ENCODE data around the gene ATOX1.

- TF ChIP-seq CTCF (IDR thresholded peaks at IDR 0.05) (no peak), REST (IDR thresholded peaks at IDR 0.05; ENCODE audit: insufficient read depth in 1 of 2, low read depth in 2 of 2, low read length in 1 of 2) (no peak), POLR2AphosphoS5 (IDR thresholded peaks at IDR 0.05; ENCODE audit: low read depth, low read length) (no peak), TCF7L2 (IDR thresholded peaks at IDR 0.05; ENCODE audit: low read depth, low read length) (no peak), SIN3A (IDR thresholded peaks at IDR 0.05; ENCODE audit: borderline replicate concordance, insufficient read depth, low read depth, low read length) (no peak)
Measured at GRCh38 chr5:151750121-151750520, 8.3 kb downstream of the ATOX1 start.
